Liver (tissue), 9 donors: ENCODE measurements around the gene LRRC10. TPM values are rescaled to one million over a fixed set of nuclear protein-coding genes. Genes with fewer than 3 reads are reported as not detected.

ENCODE experiments used
- DNase-seq: peaks from one replicate; pipeline ENCODE4 v3.0.0-alpha.2; 2017; ENCODE audit warnings: low spot score
- H3K27ac ChIP-seq, 2 donors: one replicate each; pipeline ENCODE4 v1.7.0; 2013; ENCODE audit warnings: inconsistent platforms in 2 of 2, low read length in 2 of 2, control low read depth in 1 of 2, low read depth in 1 of 2, mild to moderate bottlenecking in 1 of 2
- H3K27me3 ChIP-seq, 4 donors: one replicate each; pipeline versions ENCODE4 v1.6.1 to v1.7.0; 2013; ENCODE audit warnings: low read length in 3 of 4, inconsistent platforms in 1 of 4, mild to moderate bottlenecking in 1 of 4, moderate library complexity in 1 of 4; ENCODE audit not compliant: control insufficient read depth in 4 of 4, insufficient read depth in 4 of 4
- H3K36me3 ChIP-seq, 4 donors: one replicate each; pipeline versions ENCODE4 v1.6.1 to v1.7.0; 2013; ENCODE audit warnings: low read length in 3 of 4, mild to moderate bottlenecking in 3 of 4, low read depth in 1 of 4, moderate library complexity in 1 of 4; ENCODE audit not compliant: control insufficient read depth in 4 of 4, insufficient read depth in 3 of 4
- H3K4me1 ChIP-seq, 4 donors: one replicate each; pipeline versions ENCODE4 v1.6.1 to v1.7.0; 2013; ENCODE audit warnings: low read length in 3 of 4, mild to moderate bottlenecking in 3 of 4, moderate library complexity in 1 of 4; ENCODE audit not compliant: control insufficient read depth in 4 of 4, insufficient read depth in 4 of 4
- H3K4me3 ChIP-seq, 3 donors: one replicate each; pipeline versions ENCODE4 v1.6.1 to v1.7.0; 2013; ENCODE audit warnings: low read length in 3 of 3, control low read depth in 1 of 3, low read depth in 1 of 3, mild to moderate bottlenecking in 1 of 3
- H3K9ac ChIP-seq, 2 donors: one replicate each; pipeline ENCODE4 v1.7.0; 2013; ENCODE audit warnings: low read length in 2 of 2, mild to moderate bottlenecking in 2 of 2, moderate library complexity in 2 of 2, control low read depth in 1 of 2, low read depth in 1 of 2
- H3K9me3 ChIP-seq, 4 donors: one replicate each; pipeline versions ENCODE4 v1.6.1 to v1.7.0; 2013; ENCODE audit warnings: low read length in 3 of 4; ENCODE audit not compliant: control insufficient read depth in 4 of 4
- ATF3 ChIP-seq: IDR thresholded peaks from 2 replicates; pipeline ENCODE4 v1.6.1; 2016; ENCODE audit warnings: antibody characterized with exemption
- CTCF ChIP-seq: fragments of 150-350 bp; IDR thresholded peaks from 2 replicates; pipeline ENCODE4 v1.5.1; 2017; ENCODE audit warnings: improper control_type of control experiment, low read depth, low read length; ENCODE audit not compliant: missing input control
- EGR1 ChIP-seq, 2 donors: IDR thresholded peaks; 2 replicates each; pipeline ENCODE4 v1.6.1; 2016 to 2018; ENCODE audit warnings: antibody characterized with exemption in 2 of 2, low read depth in 2 of 2
- FOXA1 ChIP-seq: IDR thresholded peaks from 2 replicates; pipeline ENCODE4 v1.6.1; 2016; ENCODE audit warnings: antibody characterized with exemption
- FOXA2 ChIP-seq: IDR thresholded peaks from 2 replicates; pipeline ENCODE4 v1.6.1; 2016; ENCODE audit warnings: antibody characterized with exemption
- GABPA ChIP-seq, 2 donors: IDR thresholded peaks in 1 of 2; conservative IDR thresholded peaks in 1 of 2; 2 replicates each; pipeline ENCODE4 v1.6.1; 2016; ENCODE audit warnings: antibody characterized with exemption in 2 of 2, mild to moderate bottlenecking in 1 of 2, moderate library complexity in 1 of 2
- HNF4G ChIP-seq: IDR thresholded peaks from 2 replicates; pipeline ENCODE4 v1.6.1; 2016; ENCODE audit warnings: antibody characterized with exemption
- JUND ChIP-seq, 2 donors: IDR thresholded peaks; 2 replicates each; pipeline ENCODE4 v1.6.1; 2016; ENCODE audit warnings: antibody characterized with exemption in 2 of 2
- MAX ChIP-seq: IDR thresholded peaks from 2 replicates; pipeline ENCODE4 v1.6.1; 2016; ENCODE audit warnings: antibody characterized with exemption
- NR2F2 ChIP-seq: IDR thresholded peaks from 2 replicates; pipeline ENCODE4 v1.6.1; 2016; ENCODE audit warnings: antibody characterized with exemption
- RAD21 ChIP-seq, 2 donors: IDR thresholded peaks; 2 replicates each; pipeline ENCODE4 v1.6.1; 2016; ENCODE audit warnings: antibody characterized with exemption in 2 of 2, mild to moderate bottlenecking in 2 of 2
- REST ChIP-seq: IDR thresholded peaks from 2 replicates; pipeline ENCODE4 v1.6.1; 2016; ENCODE audit warnings: antibody characterized with exemption, mild to moderate bottlenecking
- SP1 ChIP-seq: IDR thresholded peaks from 2 replicates; pipeline ENCODE4 v1.6.1; 2018; ENCODE audit warnings: antibody characterized with exemption, mild to moderate bottlenecking
- TAF1 ChIP-seq: conservative IDR thresholded peaks from 2 replicates; pipeline ENCODE4 v1.6.1; 2016; ENCODE audit warnings: antibody characterized with exemption, mild to moderate bottlenecking
- YY1 ChIP-seq: IDR thresholded peaks from 2 replicates; pipeline ENCODE4 v1.6.1; 2016; ENCODE audit warnings: antibody characterized with exemption, mild to moderate bottlenecking
- ZBTB33 ChIP-seq: IDR thresholded peaks from 2 replicates; pipeline ENCODE4 v1.6.1; 2016; ENCODE audit warnings: antibody characterized with exemption
- WGBS: extraction: QIAGEN DNeasy Blood & Tissue Kit; methylation state at CpG from one replicate; pipeline ENCODE4 v1.1.7; 2013; 5-methylcytosine and 5-hydroxymethylcytosine counted together
- polyA plus RNA-seq, 2 donors: library from polyadenylated mRNA; stranded (reverse) in 1 of 2; unstranded in 1 of 2; fragments of 200-250 nt in 1 of 2; fragments of >200 nt in 1 of 2; fragmentation: Nextera tagmentation in 1 of 2; extraction: Ambion mirVana in 1 of 2; gene quantifications; one replicate each; pipeline versions ENCODE4 v1.2.1 to v1.2.3, GENCODE V29; 2013 to 2015
- total RNA-seq, 2 donors: library from RNA; depleted of rRNA; stranded (reverse); fragments of >200 nt; gene quantifications; one replicate each; pipeline ENCODE4 v1.2.3, GENCODE V29; 2014
- donor health status: healthy.
- donor health status: healthy.
- donor health status: healthy.
- donor health status: healthy.
- donor health status: healthy.

LRRC10 gene
- total and polyA plus RNA-seq, 4 donors: not detected

- H3K36me3 ChIP-seq: no peaks in the 10 kb centered on the region
- H3K4me3 ChIP-seq: no peak overlapping the region
- H3K27me3 ChIP-seq: peaks cover 0 to 2% (median 0%) of the 10 kb centered on the region in 4 donors
- no peak for DNase-seq
- TF ChIP-seq MAX: no peak
- TF ChIP-seq REST: no peak
- TF ChIP-seq HNF4G: no peak
- no peak for TF ChIP-seq SP1
- TF ChIP-seq EGR1 (IDR thresholded peaks at IDR 0.05; ENCODE audit: low read depth in 2 of 2): no peak
- no peaks in the 10 kb centered on the region for H3K4me1 ChIP-seq
- no peak overlapping the region for H3K9ac ChIP-seq
- 60% methylated on average over 4 of the region's 4 CpGs for WGBS
- no peak overlapping the region for H3K27ac ChIP-seq
- H3K9me3 ChIP-seq: no peaks in the 10 kb centered on the region
Observed at GRCh38 chr12:69649529-69649928, 38.8 kb upstream of the LRRC10 start.

GRCh38 chr12:69648476-69648875 is 37.8 kb upstream of the LRRC10 start:
- Histone ChIP-seq H3K27me3 (peaks cover 0 to 2% (median 0%) of the 10 kb centered on the region in 4 donors), H3K4me1 (no peaks in the 10 kb centered on the region), H3K9me3 (no peaks in the 10 kb centered on the region), H3K4me3 (no peak overlapping the region), H3K27ac (no peak overlapping the region), H3K9ac (no peak overlapping the region), H3K36me3 (no peaks in the 10 kb centered on the region)
- TF ChIP-seq MAX: no peak
- TF ChIP-seq NR2F2: no peak
- no peak for TF ChIP-seq JUND (IDR thresholded peaks at IDR 0.05)
- TF ChIP-seq ATF3: no peak
- TF ChIP-seq GABPA (IDR thresholded peaks at IDR 0.05 in 1 of 2, conservative IDR thresholded peaks at IDR 0.05 in 1 of 2): no peak
- no peak for TF ChIP-seq FOXA1
- WGBS: 88% methylated on average over 3 of the region's 3 CpGs
- DNase-seq: no peak

GRCh38 chr12:69647178-69647577 is 36.5 kb upstream of the LRRC10 start:
- DNase-seq: no peak
- H3K27me3 ChIP-seq: peaks cover 0 to 2% (median 0%) of the 10 kb centered on the region in 4 donors
- H3K36me3 ChIP-seq: no peaks in the 10 kb centered on the region
- H3K4me3 ChIP-seq: no peak overlapping the region
- no peaks in the 10 kb centered on the region for H3K9me3 ChIP-seq
- H3K9ac ChIP-seq: no peak overlapping the region
- 64% methylated on average over 4 of the region's 4 CpGs for WGBS
- no peaks in the 10 kb centered on the region for H3K4me1 ChIP-seq
- H3K27ac ChIP-seq: no peak overlapping the region
- TF ChIP-seq NR2F2: no peak
- TF ChIP-seq SP1: no peak
- no peak for TF ChIP-seq HNF4G
- TF ChIP-seq FOXA2: no peak
- no peak for TF ChIP-seq TAF1
- no peak for TF ChIP-seq CTCF
- no peak for TF ChIP-seq YY1
- no peak for TF ChIP-seq REST
- TF ChIP-seq RAD21 (IDR thresholded peaks at IDR 0.05): no peak
- no peak for TF ChIP-seq JUND (IDR thresholded peaks at IDR 0.05)
- no peak for TF ChIP-seq ZBTB33
- no peak for TF ChIP-seq MAX
- no peak for TF ChIP-seq EGR1 (IDR thresholded peaks at IDR 0.05; ENCODE audit: low read depth in 2 of 2)
